Measurements from ENCODE around the gene PRMT5.
"Not testable (repeated sequence)": the region's sequence is repeated elsewhere in the genome, so short reads cannot be mapped to it uniquely, and the experiment has no call there.

PRMT5 gene

DNA sequence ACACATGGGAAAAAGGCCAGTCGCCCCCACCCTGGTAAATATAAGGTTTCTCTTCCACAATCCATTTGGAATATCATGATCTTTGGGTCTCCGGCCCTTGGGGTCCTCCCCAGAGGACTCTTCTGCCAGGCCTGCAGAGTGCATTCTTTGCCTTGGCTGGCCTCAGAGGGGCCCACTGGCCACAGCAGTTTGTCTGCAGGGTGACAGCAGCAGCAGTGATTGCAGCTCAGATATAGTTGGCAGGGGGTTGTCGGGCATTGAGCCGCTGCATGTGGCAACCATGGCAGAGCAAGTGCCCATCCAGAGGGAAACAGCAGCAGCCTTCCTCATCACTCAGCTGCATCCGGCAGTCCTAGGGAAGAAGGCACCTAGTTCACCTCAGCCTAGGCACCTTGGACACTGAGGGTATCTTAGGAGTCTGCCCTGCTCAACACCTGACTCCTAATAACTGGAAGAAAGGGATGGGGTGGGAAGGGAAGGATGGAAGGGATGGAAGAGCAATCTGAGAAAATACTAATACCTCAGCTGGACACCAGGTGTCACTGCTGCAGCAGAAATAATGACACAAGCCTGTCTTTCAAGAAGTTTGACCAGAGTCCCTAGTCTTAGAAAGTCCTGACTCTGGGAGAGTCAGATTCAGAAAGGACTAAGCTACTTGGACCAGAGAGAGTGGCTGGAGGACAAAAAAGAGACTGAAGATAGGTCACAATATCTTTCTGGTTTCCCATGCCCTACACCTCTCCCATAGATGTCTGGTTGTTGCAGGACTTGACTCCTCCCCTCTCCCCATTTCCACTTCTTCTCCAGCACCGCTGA is 44.2 kb upstream of the PRMT5 start:
- H3K4me3 ChIP-seq (ENCODE audit: low read depth, low read length) = no peak overlapping the region
- peak; percentile 77 for TF ChIP-seq CTCF (IDR thresholded peaks at IDR 0.05; ENCODE audit: insufficient read depth, low read depth, low read length, missing control alignments)
- DNase-seq (ENCODE audit: low read depth) = peak; percentile 68

- TF ChIP-seq CTCF (IDR thresholded peaks at IDR 0.05; ENCODE audit: insufficient read depth, low read depth, low read length, missing control alignments) = no peak
- no peak overlapping the region for H3K4me3 ChIP-seq (ENCODE audit: low read depth, low read length)
- DNase-seq (ENCODE audit: low read depth) = no peak
Observed at GRCh38 chr14:22972313-22972930, 43.2 kb upstream of the PRMT5 start.

- no peak overlapping the region for H3K4me3 ChIP-seq (ENCODE audit: low read depth, low read length)
- TF ChIP-seq CTCF (IDR thresholded peaks at IDR 0.05; ENCODE audit: insufficient read depth, low read depth, low read length, missing control alignments) = no peak
- no peak for DNase-seq (ENCODE audit: low read depth)
Observed at GRCh38 chr14:22971152-22971551, 42.0 kb upstream of the PRMT5 start.

- TF ChIP-seq CTCF (IDR thresholded peaks at IDR 0.05; ENCODE audit: insufficient read depth, low read depth, low read length, missing control alignments) = no peak
- no peak for DNase-seq (ENCODE audit: low read depth)
- H3K4me3 ChIP-seq (ENCODE audit: low read depth, low read length) = no peak overlapping the region
Observed at GRCh38 chr14:22966783-22967269, 37.6 kb upstream of the PRMT5 start.

DNA sequence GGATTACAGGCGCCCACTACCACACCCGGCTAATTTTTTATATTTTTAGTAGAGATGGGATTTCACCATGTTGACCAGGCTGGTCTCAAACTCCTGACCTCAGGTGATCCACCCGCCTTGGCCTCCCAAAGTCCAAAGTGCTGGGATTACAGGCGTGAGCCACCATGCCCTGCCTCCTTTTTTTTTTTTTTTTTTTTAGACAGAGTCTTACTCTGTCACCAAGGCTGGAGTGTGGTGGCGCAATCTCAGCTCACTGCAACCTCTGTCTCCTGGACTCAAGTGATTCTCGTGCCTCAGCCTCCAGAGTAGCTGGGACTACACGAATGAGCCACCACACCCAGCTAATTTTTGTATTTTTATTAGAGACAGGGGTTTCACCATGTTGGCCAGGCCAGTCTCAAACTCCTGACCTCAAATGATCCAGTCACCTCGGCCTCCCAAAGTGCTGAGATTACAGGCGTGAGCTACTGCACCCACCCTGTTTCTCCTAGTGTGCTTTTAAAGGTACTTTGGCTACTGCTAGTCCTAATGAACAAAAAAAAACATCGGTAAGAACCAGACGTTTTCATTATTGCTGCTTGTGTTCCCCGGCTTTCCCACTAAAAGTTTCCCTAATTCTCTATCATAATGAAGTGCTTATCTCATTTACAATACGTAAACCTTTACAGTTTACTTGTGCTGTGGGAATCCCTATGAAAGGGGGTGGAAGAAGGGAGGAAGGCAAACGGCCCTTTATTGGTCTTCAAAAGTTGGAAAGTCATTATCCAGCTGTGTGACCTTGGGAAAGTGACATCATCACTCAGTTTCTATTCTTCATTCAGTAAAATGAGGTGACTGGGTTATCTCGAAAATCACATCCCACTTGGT is 37.0 kb upstream of the PRMT5 start:
- H3K4me3 ChIP-seq (ENCODE audit: low read depth, low read length); DNase-seq (ENCODE audit: low read depth): not testable (repeated sequence)

DNA sequence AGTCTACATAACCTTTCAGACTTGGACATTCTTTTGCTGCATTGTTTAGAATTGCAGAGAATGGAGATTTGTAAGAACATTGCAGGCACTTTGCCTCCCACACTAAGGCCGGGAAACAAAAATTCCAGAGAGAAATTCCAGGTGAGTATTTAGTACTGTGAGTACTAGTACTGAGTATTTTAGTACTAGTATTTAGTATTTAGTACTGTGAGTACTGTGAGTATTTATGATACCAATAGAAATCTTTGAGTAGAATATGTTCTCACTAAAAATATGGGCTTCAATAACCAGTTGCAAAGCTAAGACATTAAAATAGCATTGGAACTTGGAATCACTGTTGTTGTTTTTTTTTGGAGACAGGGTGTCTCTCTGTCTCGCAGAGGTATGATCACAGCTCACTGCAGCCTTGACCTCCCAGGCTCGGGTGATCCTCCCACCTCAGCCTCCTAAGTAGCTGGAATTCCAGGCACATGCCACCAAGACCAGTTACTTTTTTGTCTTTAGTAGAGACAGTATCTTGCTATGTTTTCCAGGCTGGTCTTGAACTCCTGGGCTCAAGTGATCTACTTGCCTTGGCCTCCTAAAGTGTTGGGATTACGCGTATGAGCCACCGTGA is 33.0 kb upstream of the PRMT5 start:
- TF ChIP-seq CTCF (IDR thresholded peaks at IDR 0.05; ENCODE audit: insufficient read depth, low read depth, low read length, missing control alignments) = no peak
- H3K4me3 ChIP-seq (ENCODE audit: low read depth, low read length) = no peak overlapping the region
- DNase-seq (ENCODE audit: low read depth) = no peak
